GM19240 (cell line): Measurements from ENCODE around the gene RGS12.

Source experiments
- DNase-seq: peaks from one replicate; pipeline ENCODE4 v3.0.0; 2011; ENCODE audit warnings: low spot score; ENCODE audit not compliant: insufficient read length

Gene RGS12

GRCh38 chr4:3292571-3293400, at the start of gene RGS12:
RGS12 (plus strand) TSS chr4:3293021; CDS start chr4:3316171, 23,150 bp downstream.
- peak; percentile 96 for DNase-seq

- DNase-seq, result no peak
Measured at GRCh38 chr4:3243136-3243780, 49.6 kb upstream of the RGS12 start.

DNA sequence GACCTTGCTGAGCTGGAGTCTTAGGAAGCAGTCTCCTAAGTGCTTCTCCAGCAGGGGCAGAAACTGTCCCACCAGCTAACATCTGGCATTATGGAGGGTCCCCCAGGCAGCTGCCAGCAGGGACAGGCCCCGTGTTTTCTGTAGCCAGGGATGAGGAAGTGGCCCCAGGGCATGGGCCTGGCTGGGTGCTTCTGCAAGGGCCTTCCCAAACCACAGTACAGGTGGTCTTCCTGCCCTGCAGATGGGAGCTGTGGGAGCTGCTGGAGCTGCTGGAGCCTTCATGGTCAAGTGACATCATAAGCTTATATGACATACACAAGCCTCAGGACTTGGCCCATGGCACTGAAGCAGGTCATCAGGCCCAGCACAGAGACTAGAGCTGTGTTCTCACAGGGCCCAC, 48.8 kb upstream of the RGS12 start:
- DNase-seq, result no peak

DNA sequence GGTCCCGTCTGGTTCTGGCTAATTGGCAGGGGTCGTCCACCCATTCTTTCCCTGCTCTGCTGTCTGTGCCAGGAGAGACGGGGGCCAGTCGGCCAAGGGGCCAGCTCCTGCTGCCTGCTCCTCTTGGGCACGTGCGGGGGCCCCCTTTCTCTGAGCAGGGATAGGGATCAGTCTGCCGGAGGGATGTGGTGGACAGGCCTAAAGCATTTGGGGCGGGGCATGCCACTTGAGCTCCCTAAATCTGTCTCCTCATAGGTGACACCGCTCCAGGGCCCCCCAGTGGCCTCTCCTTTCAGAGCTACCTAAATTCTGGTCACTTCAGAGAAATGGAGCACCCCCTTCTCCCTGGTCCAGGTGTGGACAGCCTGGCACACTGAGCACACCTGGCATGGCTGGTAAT, 48.1 kb upstream of the RGS12 start:
- DNase-seq, result no peak

DNA sequence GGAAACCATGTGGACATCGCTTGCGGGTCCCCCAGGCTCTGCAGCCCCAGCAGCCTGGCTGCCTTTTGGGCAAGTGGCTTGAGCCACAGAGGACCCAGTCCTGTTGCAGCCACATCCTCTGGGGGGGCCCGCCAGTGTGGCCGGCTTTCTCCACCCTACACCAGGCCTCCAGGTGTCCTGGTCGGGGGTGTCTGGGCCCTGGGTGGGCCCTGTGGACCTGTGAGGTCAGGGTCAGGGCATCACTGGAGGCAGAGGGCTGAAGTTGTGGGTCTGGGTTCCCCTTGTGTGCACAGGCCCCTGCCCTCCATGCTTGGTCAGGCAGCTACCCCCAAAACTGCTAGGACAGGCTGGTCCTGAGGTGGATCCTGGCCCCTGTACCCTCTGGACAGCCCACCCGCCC, 47.1 kb upstream of the RGS12 start:
- DNase-seq, result no peak

DNA sequence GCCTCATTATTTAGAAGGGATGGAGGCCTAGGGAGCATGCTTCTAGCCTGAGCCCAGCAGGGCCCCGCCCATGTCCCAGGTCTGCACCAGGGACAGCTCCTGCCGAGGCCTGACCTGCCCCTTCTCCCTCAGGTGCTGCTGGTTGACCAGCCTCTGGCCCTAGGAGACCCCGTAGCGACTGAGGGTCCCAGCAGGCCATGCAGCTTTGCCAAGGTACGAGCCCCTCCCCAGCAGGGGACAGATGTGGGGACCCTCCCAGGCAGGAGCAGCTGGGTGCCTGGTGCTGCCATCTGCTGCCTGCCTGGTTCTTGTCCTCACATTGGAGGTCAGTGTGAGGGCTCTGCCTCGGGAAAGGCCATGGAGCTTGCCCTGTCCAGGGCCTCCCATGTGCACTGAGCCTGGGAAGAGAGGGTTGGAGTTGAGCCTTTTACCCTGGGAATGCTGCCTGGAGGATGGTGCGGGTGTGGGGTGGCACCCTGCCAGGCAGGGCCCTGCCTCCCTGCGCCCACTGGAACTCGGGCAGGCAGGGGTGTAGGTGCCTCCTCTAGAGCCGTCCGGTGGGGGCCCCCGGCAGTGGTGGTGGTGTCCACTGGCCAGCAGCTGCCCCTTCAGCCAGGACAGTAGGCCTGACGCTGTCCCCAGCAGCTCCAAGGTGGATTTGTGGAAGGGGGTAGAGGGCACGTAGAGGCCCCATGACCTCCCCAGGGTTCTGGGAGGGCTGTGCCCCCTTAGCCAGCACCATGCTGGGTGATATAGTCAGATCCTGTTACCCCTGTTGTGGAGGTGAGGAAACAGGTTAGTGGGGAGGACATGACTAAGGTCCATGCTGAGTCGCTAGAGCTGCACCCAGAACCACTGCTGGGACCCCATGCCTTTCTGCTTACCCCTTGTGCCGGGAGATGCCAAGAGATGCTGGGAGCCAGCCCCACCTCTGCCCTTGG, 46.1 kb upstream of the RGS12 start:
- DNase-seq, result no peak

DNA sequence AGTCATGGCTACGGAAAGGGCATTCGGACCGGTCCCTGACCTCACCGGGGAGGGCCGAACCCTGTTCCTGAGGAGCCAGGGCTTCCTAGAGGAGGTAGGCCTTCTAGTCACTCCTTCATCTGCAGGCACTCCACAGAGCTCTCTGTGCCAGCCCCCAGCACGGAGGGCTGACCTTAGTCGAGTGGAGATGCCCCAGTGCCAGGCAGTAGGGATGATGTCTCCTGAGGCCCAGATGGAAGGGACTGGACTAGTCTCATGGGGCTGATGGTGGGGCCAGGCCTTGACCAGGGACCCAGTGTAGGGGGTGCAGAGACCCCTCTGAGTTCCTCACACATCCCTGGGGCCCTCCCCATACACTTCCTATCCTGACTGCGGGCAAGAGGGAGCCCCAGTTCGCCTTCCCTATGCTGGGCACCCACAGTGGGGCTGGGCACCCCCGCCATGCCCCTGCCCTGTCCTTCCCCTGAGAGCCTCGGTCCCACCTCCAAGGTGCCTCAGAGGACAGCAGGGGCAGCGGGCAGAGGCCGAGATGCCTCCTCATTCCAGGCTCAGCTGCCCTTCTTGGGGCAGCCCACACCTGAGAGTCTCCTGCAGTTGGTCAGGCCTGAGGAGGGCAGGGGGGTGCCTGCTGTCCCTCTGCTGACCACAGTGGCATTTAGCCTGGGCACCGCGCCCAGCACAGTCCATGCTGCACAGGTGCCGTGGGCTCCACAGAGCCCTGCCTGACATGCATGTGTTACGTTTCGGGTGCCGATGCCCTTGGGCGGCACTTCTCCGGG, 45.2 kb upstream of the RGS12 start:
- DNase-seq, result no peak

- no peak for DNase-seq
Measured at GRCh38 chr4:3248178-3248480, 44.7 kb upstream of the RGS12 start.

DNA sequence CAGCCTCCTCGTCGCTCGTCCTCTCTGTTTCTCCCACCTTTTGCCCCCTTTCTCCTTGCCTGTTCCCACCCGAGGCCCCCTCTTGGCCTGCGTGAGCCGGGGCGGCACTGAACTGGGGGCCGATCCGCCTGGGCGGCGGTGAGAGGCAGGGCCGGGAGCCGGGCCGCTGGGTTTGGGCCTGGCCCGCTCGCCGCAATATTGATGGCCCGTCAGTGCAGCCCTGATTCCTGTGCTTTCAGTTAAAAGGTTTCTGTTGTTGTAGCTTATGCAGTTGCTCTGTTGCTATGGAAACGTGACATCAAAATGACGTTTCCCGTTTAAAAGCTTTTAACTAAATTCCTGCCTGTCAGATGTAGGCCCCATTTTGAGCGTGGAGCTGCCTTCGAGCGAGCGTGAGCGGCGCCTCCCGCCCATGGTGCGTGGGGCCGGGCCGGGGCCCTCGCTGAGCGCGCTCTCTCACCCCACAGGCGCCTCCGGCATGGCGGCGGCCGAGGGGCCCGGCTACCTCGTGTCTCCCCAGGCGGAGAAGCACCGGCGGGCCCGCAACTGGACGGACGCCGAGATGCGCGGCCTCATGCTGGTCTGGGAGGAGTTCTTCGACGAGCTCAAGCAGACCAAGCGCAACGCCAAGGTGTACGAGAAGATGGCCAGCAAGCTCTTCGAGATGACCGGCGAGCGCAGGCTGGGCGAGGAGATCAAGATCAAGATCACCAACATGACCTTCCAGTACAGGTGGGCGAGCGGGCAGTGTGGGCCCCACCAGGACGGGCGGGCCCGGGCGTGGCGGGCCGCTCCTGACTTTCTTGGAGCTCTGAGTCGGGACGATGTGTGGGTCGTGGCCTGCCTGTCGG, 43.8 kb upstream of the RGS12 start, which contains the start of gene MSANTD1:
Gene MSANTD1 (plus strand): TSS at position 349 of the 851 bp plus-strand sequence. CDS start 64 bp downstream, at position 413.
- DNase-seq, result no peak

GRCh38 chr4:3249711-3250437, 42.9 kb upstream of the RGS12 start:
- no peak for DNase-seq

DNA sequence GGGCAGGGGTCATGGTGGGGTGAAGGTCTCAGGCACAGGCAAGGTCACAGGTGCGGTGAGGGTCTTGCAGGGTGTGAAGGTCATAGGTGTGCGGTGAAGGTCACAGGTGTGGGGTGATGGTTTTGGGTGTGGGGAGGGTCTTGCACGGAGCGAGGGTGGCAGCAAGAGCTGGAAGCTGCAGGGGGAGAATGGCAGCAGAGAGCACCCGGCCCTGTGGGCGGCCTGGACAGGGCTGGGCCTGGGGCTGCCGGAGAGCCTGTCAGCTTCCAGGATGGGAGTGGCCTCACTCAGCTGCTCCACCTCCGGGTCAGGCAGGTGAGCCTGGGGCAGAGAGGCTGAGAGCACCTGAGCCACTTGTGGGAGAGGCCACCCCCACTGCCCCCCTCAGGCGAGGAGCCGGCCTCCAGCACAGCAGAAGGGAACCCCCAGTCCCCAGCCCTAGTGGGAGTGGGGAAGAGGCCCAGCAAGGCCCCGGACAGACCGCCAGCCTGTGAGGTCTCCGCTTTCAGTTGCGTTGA, 42.3 kb upstream of the RGS12 start:
- DNase-seq, result no peak

DNA sequence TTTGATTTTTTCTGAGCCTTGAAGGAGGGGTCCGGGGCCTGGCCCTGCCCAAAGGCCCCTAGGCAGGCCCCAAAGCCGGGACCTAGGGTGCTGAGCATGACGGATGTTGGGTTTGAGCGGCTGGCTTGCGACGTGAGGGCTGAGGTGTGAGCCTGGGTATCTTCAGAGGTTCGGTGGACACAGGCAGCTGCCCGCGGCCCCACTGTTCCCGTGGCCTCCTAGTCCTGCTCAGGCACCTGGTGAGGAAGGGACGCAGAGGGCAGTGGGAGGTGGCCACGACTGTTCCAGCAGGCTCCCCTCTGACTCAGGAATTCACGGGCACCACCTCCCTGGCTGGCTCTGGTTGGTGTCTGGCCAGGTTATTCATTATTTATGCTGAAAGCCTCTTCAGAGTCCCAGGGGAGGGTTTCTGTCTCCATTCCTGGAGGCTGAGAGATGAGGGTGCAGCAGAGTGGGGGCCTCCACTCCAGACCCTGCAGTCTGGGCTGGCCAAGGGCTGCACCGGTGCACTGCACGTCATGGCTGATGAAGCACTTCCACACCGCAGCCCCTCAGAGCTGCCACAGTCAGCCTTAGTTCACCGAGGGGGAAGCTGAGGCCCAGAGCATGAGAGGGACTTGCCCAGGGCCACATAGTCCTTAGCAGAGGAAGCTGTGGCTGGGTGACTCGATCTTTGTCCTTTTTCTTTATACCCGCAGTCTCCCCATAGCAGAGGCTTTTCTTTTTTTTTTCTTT, 41.7 kb upstream of the RGS12 start:
- DNase-seq, result no peak

- no peak for DNase-seq
Measured at GRCh38 chr4:3251691-3252479, 40.9 kb upstream of the RGS12 start.

GRCh38 chr4:3252480-3252828, 40.4 kb upstream of the RGS12 start:
- no peak for DNase-seq

- no peak for DNase-seq
Measured at GRCh38 chr4:3252831-3253641, 39.8 kb upstream of the RGS12 start.

DNA sequence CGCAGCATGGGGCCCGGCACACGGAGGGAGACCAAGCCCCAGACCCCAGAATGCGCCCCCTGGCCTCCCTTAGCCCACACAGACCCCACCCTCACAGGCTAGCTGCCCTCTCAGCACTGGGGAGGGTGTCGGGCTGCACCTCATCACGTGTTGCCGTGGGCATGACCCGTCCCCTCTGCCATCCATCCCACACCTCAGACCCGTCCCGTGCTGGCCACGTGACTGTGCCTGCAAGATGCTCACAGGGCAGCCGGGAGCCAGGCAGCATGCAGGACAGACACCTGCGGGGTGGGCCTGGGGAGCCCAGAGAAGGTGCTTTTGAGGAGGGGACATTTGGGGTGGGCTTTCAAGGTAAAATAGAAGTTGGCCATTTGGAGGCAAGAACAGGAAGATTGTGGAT, 39.0 kb upstream of the RGS12 start:
- DNase-seq, result no peak
